ENCODE results near the gene SPOP. TPM values are rescaled to one million over a fixed set of nuclear protein-coding genes. Genes with fewer than 3 reads are reported as not detected.

Gene SPOP
- total RNA-seq, 1 donor from 2014 or later, result 189 TPM

DNA sequence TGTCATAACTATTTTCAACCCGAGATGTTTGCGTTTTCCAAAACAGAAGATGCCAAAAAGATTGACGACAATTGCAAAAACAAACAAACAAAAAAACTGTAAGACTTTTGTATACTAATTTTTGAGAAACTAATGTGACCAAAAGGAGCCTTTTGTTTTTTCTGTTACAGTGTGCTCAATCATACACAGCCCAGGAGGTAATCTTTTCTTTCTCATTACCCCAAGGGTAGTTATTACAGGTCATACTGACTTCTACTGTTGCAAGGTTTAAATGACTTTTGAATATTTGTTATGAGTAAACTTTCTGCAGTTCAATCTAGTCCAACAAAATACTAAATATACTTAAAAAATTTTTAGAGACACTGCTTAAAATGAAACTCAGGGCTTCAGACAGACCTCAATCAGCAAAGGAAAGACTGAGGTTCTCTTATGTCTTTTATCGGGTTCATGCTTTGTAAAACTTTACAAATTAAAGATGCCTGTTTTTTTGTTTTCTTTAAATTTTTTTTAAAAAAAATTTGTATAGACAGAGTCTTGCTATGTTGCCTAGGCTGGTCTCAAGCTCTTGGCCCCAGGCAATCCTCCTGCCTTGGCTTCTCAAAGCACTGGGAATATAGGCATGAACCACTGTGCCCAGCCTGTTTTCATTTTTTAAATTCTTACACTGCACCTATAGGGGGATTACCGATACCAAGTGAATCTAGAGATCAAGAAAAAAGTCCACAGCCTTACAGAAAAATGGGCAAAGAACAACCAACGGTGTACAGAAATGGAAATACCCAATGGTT, 47.6 kb downstream of the SPOP start:
- TF ChIP-seq, protein P1, sequence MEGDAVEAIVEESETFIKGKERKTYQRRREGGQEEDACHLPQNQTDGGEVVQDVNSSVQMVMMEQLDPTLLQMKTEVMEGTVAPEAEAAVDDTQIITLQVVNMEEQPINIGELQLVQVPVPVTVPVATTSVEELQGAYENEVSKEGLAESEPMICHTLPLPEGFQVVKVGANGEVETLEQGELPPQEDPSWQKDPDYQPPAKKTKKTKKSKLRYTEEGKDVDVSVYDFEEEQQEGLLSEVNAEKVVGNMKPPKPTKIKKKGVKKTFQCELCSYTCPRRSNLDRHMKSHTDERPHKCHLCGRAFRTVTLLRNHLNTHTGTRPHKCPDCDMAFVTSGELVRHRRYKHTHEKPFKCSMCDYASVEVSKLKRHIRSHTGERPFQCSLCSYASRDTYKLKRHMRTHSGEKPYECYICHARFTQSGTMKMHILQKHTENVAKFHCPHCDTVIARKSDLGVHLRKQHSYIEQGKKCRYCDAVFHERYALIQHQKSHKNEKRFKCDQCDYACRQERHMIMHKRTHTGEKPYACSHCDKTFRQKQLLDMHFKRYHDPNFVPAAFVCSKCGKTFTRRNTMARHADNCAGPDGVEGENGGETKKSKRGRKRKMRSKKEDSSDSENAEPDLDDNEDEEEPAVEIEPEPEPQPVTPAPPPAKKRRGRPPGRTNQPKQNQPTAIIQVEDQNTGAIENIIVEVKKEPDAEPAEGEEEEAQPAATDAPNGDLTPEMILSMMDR (IDR thresholded peaks at IDR 0.05), result no peak
- DNase-seq (ENCODE audit: low spot score in 2 of 2), result no peak
- Histone ChIP-seq H3K4me3 (no peak overlapping the region), H3K36me3 (peaks cover 0 to 8% of the 10 kb centered on the region in 2 donors), H3K27me3 (no peaks in the 10 kb centered on the region), H3K4me1 (peaks cover 17 to 92% of the 10 kb centered on the region in 2 donors), H3K27ac (peak overlapping the region; percentile 88 to 94), H3K9me3 (no peaks in the 10 kb centered on the region)
- intact Hi-C loops (cut with DNase I), result no loop called here

DNA sequence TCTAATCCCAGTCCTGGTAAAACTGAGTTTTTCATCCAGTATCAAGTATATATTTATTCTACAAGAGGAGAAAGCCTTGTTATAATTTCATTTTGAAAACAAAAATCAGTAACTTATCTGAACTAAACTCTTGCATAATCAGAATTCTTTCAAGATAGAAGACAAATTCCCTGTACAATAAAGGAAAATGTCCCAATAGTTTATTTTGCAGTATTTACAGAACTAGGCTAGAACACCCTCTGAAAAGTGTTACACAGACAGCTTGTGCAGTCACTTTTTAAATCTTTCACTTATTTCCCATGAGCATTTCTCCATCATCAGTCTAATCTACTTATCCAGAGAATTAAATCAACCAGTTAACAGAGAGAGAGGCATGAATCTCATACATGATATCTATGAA, 48.5 kb downstream of the SPOP start:
- no peak for DNase-seq (ENCODE audit: low spot score in 2 of 2)
- no peak overlapping the region for H3K4me3 ChIP-seq
- peaks cover 15 to 91% of the 10 kb centered on the region in 2 donors for H3K4me1 ChIP-seq
- peaks cover 0 to 8% of the 10 kb centered on the region in 2 donors for H3K36me3 ChIP-seq
- intact Hi-C loops (cut with DNase I), result loop anchor here (2.0 to 5.0 kb wide), 2 partner anchors 13 to 52 kb away; partner anchors contain the start of gene NXPH3
- H3K9me3 ChIP-seq, result no peaks in the 10 kb centered on the region
- TF ChIP-seq, protein P1 (IDR thresholded peaks at IDR 0.05), result no peak
- no peaks in the 10 kb centered on the region for H3K27me3 ChIP-seq
- peak overlapping the region; percentile 88 to 94 for H3K27ac ChIP-seq

DNA sequence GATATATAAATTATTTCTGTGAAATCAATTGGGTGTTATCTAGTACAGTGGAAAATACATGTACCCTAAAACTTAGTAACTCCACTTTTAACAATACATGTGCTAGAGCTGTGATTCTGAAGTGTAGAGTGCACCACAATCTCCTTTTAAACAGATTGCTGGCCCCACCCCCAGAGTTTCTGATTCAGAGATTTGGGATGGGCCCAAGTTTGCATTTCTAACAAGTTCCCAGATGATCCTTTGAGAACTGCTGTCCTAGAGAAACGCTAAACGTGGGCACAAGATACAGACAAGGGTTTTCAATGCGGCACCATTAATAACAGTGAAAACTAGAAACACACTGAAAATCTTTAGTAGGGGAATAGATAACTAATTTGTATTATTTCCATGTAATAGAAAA, 53.0 kb downstream of the SPOP start:
- intact Hi-C loops (cut with DNase I), result loop anchor here (5.0 kb wide), 1 partner anchor 48 kb away; the partner anchor contains the start of gene NXPH3

DNA sequence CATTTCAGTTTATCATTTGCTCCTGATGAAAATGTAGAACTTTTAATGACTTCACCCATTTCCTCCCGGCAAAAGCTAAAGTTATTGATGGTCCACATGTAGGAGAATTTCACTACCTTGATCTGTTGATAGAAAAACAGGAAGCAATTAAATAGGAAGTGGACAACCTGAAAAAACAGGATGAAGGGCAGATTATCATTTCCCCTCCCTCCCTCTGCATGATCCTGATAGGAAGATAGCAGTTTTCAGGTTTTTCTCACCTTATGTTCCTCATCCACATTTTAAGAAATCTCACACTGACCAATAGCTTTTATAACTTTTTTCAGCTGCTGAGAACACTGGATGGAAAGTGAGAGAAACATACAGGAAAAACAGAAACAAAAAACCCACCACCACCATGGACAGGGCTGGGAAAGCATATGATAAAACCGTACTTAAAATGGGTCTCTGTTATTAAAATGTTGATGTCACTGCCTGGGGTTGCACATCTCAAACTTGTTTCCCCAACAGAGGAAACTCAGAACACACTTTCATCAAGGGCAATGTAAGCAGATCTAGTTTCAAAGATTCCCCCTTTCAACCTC, 55.9 kb downstream of the SPOP start:
- TF ChIP-seq, protein P1 (IDR thresholded peaks at IDR 0.05), result no peak
- H3K27ac ChIP-seq, result peak overlapping the region; percentile 73 to 74
- intact Hi-C loops (cut with DNase I), result no loop called here

More for the DNA sequence above, 53.0 kb downstream of the SPOP start:
- Histone ChIP-seq H3K4me1 (peaks cover 5 to 78% of the 10 kb centered on the region in 2 donors), H3K9me3 (no peaks in the 10 kb centered on the region), H3K36me3 (peaks cover 14 to 36% of the 10 kb centered on the region in 2 donors), H3K4me3 (no peak overlapping the region), H3K27me3 (no peaks in the 10 kb centered on the region), H3K27ac (peak overlapping the region; percentile 28 to 74)
- DNase-seq (ENCODE audit: low spot score in 2 of 2), result peak in 1 of 2 donors; percentile 78
- TF ChIP-seq, protein P1 (IDR thresholded peaks at IDR 0.05), result no peak

DNA sequence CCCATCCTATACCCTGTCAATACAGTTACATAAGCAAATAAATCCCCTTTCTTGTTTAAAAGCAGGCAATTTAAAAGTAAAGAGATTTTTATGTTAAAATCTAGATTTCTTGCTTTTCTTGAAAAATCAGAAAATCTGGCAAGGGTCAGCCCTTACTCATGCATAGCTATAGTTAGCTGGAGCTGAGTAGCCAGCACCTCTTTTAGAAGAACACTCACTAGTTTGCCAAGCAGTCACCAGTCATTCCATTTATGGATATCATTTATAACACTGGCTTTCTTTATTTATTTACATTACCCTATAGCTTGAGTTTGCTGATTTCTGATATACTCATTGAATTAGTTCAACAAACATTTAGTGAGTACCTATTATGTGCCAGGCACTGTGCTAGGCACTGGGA, 56.5 kb downstream of the SPOP start:
- Histone ChIP-seq H3K4me3 (no peak overlapping the region), H3K36me3 (peaks cover 36 to 59% of the 10 kb centered on the region in 2 donors), H3K9me3 (no peaks in the 10 kb centered on the region), H3K4me1 (peaks cover 10 to 62% of the 10 kb centered on the region in 2 donors), H3K27ac (peak overlapping the region; percentile 73 to 74), H3K27me3 (no peaks in the 10 kb centered on the region)
- TF ChIP-seq, protein P1 (IDR thresholded peaks at IDR 0.05), result no peak
- intact Hi-C loops (cut with DNase I), result no loop called here
- no peak for DNase-seq (ENCODE audit: low spot score in 2 of 2)

More for the DNA sequence above, 55.9 kb downstream of the SPOP start:
- Histone ChIP-seq H3K36me3 (peaks cover 36 to 61% of the 10 kb centered on the region in 2 donors), H3K27me3 (no peaks in the 10 kb centered on the region), H3K4me1 (peaks cover 5 to 63% of the 10 kb centered on the region in 2 donors), H3K9me3 (no peaks in the 10 kb centered on the region), H3K4me3 (no peak overlapping the region)
- no peak for DNase-seq (ENCODE audit: low spot score in 2 of 2)
